GM21529 (cell line): ENCODE measurements around the gene MRPS34.

Source experiments
- ATAC-seq: cut with Tn5 transposase; IDR thresholded peaks from one replicate; pipeline ENCODE4 v1.9.1; 2021; ENCODE audit not compliant: unreplicated experiment

The MRPS34 gene

DNA sequence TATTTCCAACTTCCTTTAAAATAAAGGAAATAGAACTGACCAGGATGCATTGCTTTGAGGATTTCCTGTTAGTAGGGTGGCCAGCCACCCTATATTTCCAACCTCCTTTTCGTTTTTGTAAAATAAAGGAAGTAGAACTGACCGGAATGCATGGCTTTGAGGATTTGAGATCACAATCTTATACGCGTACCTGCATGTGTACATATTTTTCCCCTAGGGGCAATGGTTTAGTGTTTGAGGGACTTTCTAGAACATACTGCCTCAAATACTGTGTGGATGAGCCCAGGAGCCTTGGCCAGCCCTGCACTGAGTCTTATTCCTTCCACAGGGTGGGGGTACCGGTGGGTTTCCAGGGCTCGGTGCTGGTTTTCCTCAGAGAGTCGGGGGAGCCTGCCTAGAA is 41.3 kb downstream of the MRPS34 start:
- no peak for ATAC-seq

DNA sequence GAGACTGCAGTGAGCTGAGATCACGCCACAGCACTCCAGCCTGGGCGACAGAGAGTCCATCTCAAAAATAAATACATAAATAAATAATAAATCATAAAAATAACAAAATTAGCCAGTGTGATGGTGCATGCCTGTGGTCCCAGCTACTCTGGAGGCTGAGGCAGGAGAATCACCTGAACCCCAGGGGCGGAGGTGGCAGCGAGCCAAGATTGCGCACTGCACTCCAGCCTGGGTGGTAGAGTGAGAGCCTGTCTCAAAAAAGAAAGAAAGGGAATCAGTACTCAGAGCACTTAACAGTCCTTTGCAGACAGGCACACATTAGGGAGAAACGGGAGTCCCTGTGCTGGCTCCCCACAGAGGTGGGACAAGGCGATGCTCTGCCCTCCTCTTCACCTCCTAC is 41.9 kb downstream of the MRPS34 start:
- no peak for ATAC-seq

DNA sequence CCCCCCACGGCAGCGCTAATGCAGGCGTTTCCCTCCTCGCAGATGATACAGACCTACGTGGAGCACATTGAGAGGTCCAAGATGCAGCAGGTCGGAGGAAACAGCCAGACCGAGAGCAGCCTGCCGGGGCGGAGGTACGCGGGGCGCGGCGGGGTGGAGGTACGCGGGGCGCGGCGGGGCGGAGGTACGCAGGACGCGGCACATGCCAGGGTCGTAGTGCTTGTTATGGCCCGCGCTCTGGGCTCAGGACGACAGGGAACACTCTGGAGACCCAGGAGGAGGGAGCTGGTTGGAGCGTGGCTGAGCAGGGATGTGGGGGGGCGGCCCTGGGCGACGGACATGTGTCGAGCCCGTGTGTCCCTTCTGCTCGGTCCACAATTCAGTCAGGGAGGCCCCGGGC is 43.5 kb downstream of the MRPS34 start:
- ATAC-seq: no peak

DNA sequence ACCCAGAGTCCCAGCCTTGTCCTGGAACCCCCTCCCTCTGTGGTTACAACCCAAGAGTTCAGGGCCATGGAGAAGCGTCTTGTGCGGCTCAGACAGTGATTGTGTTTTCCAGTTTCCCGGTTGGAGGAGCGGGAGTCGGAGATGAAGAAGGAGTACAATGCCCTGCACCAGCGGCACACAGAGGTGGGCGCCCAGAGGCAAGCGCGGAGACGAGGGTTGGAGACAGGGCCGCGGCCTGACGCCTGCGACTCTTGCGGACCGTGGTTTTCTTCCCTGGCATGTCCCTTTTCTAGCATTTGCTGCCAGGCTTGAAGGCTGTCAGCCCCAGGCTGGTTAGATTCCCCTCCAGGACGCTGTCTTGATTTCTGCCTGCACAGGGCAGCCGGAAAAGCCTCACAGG is 43.9 kb downstream of the MRPS34 start:
- no peak for ATAC-seq

DNA sequence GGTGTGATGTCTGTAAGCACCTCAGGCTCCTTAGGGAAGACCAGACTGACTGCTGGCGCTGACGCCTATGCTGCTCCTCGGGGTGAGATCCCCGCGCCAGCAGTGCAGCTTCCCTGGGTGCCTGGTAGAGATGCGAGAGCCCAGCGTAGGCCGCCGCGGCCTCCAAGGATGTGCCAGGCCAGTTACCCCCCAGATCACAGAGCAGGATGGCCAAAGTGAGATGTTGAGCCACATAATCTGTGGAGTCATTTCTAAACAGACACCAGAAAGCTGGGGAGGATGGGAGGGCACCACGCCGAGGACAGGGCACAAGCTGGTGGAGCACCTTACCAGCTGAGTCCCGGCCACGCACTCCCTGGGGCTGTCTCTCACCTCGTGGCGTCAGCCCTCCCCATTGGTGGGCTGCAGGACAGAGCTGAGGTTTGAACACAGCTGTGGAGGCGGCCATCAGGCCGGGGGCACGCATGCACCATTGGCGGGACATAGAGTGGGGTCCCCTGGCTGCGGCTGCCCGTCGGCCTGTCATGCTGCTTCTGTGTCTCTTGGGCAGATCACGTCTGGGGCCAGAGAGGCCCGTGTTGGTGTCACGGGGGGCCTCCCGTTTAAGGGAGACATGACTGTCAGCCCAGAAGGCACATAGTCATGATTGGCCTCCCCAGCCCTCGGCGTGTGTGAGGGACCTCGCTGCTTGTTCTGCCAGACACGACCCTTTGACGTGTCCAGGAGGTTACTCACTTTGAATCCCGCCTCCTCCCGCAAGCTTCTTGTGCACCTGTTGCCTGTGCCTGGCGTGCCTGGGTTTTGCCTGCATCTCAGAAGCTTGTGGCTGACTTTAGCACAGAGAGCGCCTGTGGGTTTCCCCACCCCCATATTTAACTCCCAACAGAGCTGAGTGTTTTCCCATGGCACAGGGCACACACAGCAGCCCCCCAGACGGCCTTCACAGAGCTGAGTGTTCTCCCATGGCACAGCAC is 45.0 kb downstream of the MRPS34 start:
- ATAC-seq: no peak

DNA sequence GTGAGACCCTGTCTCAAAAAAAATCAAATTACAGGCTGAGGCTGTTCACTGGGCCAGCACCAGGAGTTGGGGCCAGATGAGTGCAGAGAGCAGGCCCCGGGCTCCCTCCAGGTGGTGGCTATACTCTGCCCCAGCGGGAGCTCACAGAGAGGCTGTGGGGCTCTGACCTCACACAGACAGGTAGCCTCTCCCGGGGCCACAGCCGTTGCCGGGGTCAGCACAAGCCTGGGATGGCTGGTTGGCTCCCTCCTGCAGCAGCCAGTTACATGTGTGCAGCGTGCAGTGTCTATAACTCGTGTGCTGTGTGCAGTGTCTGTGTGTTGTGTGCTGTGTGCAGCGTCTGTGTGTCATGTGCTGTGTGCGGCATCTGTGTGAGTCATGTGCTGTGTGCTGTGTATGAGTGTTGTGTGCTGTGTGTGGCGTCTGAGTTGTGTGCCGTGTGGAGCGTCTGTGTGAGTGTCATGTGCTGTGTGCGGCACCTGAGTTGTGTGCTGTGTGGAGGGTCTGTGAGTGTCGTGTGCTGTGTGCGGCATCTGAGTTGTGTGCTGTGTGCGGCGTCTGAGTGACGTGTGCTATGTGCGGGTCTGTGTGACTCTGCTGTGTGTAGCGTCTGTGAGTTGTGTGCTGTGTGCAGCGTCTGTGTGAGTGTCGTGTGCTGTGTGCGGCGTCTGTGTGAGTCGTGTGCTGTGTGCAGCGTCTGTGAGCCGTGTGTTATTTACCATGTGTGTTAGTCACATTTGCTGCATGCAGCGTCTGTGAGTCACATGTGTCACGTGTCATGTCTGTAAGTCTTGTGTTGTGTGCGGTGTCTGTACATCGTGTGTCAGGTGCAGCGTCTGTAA is 46.1 kb downstream of the MRPS34 start:
- no peak for ATAC-seq

DNA sequence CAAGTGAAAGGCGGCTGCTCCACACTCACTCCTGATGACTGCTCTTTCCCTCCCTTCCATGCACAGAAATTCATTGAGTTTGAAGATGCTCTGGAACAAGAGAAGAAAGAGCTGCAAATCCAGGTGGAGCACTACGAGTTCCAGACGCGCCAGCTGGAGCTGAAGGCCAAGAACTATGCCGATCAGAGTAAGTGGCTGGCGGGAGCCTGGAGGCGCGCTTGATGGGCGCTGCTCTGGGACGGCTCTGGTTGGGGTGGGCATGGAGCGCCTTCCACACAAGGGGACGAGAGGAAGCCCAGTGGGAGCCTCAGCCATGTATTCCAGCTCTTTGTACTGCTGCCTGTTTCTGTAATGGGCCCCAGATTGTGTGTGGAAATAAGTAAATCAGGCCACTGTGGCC is 48.4 kb downstream of the MRPS34 start:
- ATAC-seq: no peak

DNA sequence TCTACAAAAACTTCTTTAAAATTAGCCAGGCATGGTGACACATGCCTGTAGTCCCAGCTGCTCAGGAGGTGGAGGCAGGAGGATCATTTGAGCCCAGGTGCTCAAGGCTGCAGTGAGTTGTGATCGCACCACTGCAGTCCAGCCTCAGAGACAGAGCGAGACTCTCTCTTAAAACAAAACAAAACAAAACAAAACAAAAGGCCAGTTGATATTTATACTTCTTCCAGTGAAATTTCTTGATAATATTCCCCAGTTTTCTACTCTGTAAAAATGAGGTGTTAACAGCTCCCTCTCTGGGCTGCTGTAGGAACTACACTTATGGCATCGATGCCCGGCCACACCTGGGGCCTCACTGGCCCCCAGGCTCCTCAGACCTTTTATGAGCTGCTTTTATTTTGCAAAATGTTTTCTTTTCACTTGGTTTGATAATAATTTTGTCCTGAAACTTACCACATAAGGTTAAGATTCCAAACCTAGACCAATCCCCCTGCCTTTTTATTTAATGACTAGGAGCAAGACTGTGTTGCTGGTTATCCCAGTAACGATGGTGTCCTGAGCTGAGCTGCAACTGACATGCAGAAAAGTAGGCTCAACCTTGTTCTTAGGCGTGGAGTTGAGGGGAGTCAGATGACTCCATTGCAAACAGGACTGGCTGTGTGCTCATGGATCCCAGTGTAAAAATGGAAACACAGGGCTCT is 49.3 kb downstream of the MRPS34 start:
- no peak for ATAC-seq
